GM18867 (cell line): Measurements from ENCODE around the gene C6orf52.
"Not testable (repeated sequence)": the region's sequence is repeated elsewhere in the genome, so short reads cannot be mapped to it uniquely, and the experiment has no call there.

Experiments
- ATAC-seq: cut with Tn5 transposase; IDR thresholded peaks from one replicate; pipeline ENCODE4 v1.9.1; 2021; ENCODE audit warnings: mild to moderate bottlenecking, moderate library complexity; ENCODE audit not compliant: unreplicated experiment

C6orf52 gene

GRCh38 chr6:10694302-10695085 is at the start of gene C6orf52, which contains the start of gene PAK1IP1:
Gene C6orf52, minus strand, starts transcription at chr6:10694616. Its CDS starts 7,066 bp downstream, at chr6:10687550.
Gene PAK1IP1, plus strand, starts transcription at chr6:10694972. Its CDS starts 14 bp downstream, at chr6:10694986.
- peak; percentile 98 for ATAC-seq

GRCh38 chr6:10743515-10743914 is 49.1 kb upstream of the C6orf52 start:
- no peak for ATAC-seq

GRCh38 chr6:10742251-10742650 is 47.8 kb upstream of the C6orf52 start:
- no peak for ATAC-seq

- ATAC-seq = not testable (repeated sequence)
These were observed 47.2 kb upstream of the C6orf52 start for GRCh38 chr6:10741643-10742042.

- no peak for ATAC-seq
These were observed 45.6 kb upstream of the C6orf52 start for GRCh38 chr6:10740061-10740460.

GRCh38 chr6:10736731-10737130 is 42.3 kb upstream of the C6orf52 start:
- ATAC-seq = no peak

GRCh38 chr6:10733863-10734262 is 39.4 kb upstream of the C6orf52 start:
- no peak for ATAC-seq

DNA sequence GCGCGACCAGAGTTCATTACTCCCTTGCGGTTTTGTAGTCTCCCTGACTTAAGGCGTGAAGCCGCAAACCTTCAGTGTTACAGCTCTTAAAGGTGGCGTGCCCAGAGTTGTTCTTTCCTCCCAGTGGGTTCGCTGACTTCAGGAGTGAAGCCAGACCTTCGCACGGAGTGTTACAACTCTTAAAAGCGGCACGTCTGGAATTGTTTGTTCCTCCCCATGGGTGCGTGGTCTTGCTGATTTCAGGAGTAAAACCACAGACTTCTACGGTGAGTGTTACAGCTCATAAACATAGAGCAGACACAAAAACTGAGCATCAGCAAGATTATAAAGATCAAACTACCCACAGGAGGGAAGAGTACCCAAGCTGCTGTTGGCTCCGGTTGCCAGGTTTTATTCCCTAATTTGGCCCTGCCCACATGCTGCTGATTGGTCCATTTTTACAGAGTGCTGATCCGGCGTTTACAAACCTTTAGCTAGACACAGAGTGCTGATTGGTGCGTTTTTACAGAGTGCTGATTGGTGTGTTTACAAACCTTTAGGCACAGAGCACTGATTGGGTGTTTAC is 38.8 kb upstream of the C6orf52 start:
- ATAC-seq = no peak

DNA sequence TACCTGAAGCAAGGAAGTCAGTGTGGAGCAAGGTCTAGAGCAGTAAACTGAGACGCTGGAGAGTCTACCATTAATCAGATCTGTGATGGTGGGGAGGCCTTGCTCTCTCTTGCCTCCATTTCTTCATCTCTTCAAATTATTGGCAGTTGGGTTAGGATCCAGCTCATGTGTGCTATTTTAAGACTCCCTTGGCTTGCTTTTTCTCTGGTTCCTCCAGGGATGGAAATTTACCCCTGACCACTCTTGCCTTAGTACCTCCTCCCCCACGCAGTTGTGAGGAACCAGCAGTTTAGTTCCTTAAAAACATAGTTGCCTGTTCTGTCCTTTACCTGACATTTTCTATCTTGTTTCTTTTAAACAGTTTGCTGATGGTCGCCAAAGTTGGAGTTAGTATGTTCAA is 35.8 kb upstream of the C6orf52 start:
- ATAC-seq = no peak

GRCh38 chr6:10725716-10726115 is 31.3 kb upstream of the C6orf52 start:
- no peak for ATAC-seq

GRCh38 chr6:10725044-10725443 is 30.6 kb upstream of the C6orf52 start:
- no peak for ATAC-seq

DNA sequence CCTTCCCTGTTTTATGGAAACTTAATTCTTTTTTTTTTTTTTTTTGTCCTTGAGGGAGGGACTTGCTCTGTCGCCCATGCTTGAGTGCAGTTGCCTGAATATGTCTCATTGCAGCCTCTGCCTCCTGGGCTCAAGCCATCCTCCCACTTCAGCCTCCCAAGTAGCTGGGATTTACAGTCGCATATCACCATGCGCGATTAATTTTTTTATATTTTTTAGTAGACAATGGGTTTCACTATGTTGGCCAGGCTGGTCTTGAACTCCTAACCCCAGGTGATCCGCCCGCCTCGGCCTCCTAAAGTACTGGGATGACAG is 29.1 kb upstream of the C6orf52 start:
- no peak for ATAC-seq

- ATAC-seq = peak; percentile 92
These were observed 28.6 kb upstream of the C6orf52 start, which contains the start of gene TMEM14C for GRCh38 chr6:10722820-10723566. Gene TMEM14C, plus strand, starts transcription at chr6:10723070. Its CDS starts 1,544 bp downstream, at chr6:10724614.

DNA sequence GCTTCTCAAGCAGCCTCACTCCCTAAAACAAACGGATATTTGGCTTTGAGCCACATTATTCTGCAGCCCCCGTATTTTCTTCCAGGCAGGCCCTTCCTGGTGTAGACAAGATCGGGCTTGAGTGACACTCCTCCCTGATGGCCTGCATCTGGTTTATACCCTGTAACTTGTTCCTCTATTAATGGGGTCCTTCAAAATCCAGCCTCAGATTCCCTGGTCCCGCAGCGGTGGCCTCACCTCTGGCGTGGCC is 28.1 kb upstream of the C6orf52 start:
- ATAC-seq = no peak

DNA sequence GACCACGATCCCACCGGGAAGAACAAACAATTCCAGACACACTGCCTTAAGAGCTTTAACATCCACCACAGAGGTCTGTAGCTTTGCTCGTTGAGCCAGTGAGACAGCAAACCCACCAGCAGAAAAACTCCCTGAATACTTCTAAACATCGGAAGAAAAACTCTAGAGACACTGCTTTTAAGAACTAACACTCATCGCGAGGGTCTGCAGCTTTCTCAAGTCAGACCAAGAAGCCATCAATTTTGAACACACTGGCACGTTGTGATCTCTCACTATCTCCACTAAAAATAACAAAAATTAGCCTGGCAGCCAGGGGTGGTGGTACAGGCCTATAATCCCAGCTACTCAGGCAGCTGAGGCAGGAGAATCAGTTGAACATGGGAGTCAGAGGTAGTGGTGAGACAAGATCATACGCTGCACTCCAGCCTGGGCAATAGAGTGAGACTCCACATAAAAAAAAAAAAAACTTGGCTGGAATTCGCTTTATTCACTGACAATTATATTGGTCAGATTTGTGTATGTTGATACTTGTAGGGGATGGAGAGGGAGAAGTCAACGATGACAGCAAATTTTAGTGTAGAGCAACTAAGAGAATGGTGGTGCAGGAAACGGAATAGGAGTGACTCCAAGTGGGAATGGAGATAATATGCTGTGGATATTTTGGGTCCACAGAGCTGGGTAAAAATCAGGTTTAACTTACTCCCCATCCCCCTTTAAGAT is 27.6 kb upstream of the C6orf52 start:
- ATAC-seq = no peak

- ATAC-seq = not testable (repeated sequence)
These were observed 26.8 kb upstream of the C6orf52 start for GRCh38 chr6:10720960-10721849.

DNA sequence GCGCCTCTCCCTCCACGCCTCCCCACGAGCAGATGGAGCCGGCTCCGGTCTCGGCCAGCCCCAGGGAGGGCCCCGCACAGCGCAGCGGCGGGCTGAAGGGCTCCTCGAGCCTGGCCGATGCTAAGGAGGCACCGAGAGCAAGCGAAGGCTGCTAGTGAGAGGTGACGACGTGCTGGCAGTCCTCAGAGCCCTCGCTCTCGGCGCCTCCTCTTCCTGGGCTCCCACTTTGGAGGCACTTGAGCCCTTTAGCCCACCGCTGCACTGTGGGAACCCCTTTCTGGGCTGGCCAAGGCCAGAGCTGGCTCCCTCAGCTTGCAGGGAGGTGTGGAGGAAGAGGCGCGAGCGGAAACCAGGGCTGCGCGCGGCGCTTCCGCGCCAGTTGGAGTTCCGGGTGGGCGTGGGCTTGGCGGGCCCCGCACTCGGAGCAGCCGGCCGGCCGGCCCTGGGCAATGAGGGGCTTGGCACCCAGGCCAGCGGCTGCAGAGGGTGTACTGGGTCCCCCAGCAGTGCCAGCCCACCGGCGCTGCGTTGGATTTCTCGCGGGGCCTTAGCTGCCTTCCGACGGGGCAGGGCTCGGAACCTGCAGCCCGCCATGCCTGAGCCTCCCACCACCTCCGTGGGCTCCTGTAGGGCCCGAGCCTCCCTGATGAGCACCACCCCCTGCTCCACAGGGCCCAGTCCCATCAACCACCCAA is 26.0 kb upstream of the C6orf52 start:
- ATAC-seq = peak; percentile 33

- no peak for ATAC-seq
These were observed 25.5 kb upstream of the C6orf52 start for GRCh38 chr6:10719964-10720264.

- no peak for ATAC-seq
These were observed 25.0 kb upstream of the C6orf52 start for GRCh38 chr6:10719296-10719963.
